Coronary artery (tissue), 2 donors: ENCODE data around the gene ADAMTS12.
"Not testable (repeated sequence)": the region's sequence is repeated elsewhere in the genome, so short reads cannot be mapped to it uniquely, and the experiment has no call there.

Source experiments
- DNase-seq: peaks from one replicate; pipeline ENCODE4 v3.0.0-alpha.2; 2017; ENCODE audit warnings: low spot score
- H3K27ac ChIP-seq, 2 donors: fragments of 200-600 bp; sonication (generic); one replicate each; pipeline ENCODE4 v1.5.1; 2016 to 2019
- H3K4me3 ChIP-seq: fragments of 200-600 bp; sonication (generic); 2 replicates; pipeline ENCODE4 v1.5.1; 2016; ENCODE audit warnings: mild to moderate bottlenecking, moderate library complexity
- TF ChIP-seq, protein P1 (sequence below): fragments of 200-600 bp; sonication (generic); IDR thresholded peaks from one replicate; pipeline ENCODE4 v1.5.1; 2019; ENCODE audit warnings: antibody characterized with exemption

The ADAMTS12 gene

GRCh38 chr5:33557605-33558004, 334.2 kb downstream of the ADAMTS12 start:
- TF ChIP-seq, protein P1, sequence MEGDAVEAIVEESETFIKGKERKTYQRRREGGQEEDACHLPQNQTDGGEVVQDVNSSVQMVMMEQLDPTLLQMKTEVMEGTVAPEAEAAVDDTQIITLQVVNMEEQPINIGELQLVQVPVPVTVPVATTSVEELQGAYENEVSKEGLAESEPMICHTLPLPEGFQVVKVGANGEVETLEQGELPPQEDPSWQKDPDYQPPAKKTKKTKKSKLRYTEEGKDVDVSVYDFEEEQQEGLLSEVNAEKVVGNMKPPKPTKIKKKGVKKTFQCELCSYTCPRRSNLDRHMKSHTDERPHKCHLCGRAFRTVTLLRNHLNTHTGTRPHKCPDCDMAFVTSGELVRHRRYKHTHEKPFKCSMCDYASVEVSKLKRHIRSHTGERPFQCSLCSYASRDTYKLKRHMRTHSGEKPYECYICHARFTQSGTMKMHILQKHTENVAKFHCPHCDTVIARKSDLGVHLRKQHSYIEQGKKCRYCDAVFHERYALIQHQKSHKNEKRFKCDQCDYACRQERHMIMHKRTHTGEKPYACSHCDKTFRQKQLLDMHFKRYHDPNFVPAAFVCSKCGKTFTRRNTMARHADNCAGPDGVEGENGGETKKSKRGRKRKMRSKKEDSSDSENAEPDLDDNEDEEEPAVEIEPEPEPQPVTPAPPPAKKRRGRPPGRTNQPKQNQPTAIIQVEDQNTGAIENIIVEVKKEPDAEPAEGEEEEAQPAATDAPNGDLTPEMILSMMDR = no peak
- Histone ChIP-seq H3K27ac (no peak overlapping the region), H3K4me3 (no peak overlapping the region)
- no peak for DNase-seq

- DNase-seq = no peak
- TF ChIP-seq, protein P1 = no peak
- Histone ChIP-seq H3K4me3 (no peak overlapping the region), H3K27ac (no peak overlapping the region)
Measured at GRCh38 chr5:33556330-33557328, 335.2 kb downstream of the ADAMTS12 start.

DNA sequence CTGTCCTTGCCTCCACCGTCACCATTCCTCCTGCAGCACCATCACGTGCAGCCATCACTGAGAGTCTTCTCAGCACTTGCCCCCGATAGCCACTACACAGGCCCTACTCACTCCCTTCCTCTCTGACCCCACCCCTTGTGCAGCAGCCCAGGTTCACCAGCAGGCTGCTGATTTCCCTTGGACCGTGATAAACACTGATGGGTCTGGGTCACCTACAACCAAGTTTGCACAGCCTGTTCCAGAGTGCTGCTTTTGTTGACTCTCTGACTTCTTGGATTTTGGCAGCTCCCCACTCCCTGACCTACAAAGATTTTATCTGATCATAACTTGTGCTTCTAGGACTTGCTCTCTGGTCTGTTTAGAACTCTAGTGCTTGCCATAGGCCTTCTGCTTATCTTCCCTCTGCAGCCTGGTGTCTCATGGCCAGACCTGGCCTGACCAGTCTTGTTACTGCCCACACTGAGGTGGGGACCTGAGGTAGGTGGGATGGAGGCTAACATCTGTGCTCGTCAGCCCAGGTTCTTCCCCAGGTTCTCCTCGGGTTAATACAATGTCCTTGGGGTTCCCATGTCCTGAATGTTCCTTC, 341.7 kb downstream of the ADAMTS12 start:
- TF ChIP-seq, protein P1 = no peak
- no peak overlapping the region for H3K4me3 ChIP-seq
- no peak overlapping the region for H3K27ac ChIP-seq
- DNase-seq = no peak

DNA sequence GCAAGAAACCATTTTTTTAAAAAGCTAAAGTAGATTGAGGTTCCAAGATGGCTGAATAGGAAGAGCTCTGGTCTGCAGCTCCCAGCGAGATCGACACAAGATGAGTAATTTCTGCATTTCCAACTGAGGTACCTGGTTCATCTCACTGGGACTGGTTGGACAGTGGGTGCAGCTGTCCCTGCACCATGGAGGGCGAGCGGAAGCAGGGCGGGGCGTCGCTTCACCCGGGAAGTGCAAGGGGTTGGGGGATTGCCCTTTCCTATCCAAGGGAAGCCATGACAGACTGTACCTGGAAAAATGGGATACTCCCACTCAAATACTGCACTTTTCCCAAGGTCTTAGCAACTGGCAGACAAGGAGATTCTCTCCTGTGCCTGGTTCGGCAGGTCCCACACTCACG, 352.0 kb downstream of the ADAMTS12 start:
- DNase-seq, H3K4me3 ChIP-seq, H3K27ac ChIP-seq: not testable (repeated sequence)

DNA sequence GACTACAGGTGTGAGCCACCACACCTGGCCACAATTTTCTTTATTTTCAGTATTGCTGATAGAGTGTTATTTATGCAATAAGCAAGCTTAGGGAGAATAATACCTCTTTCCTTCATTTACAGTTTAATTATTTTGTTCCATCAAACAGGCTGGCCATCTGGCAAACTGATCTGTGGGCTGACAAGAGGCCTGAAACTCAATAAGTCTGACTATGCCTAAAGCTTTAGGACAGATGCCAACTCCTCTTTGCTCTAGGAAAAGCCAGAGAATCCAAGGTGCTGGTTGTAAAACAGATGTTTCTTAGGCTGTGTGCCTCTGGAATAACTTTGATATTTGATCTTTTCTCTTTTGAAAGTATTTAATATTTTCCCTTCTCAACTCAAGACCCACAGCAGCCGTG, 352.6 kb downstream of the ADAMTS12 start:
- TF ChIP-seq, protein P1 = no peak
- H3K27ac ChIP-seq = no peak overlapping the region
- no peak for DNase-seq
- no peak overlapping the region for H3K4me3 ChIP-seq

GRCh38 chr5:33538201-33538600, 353.6 kb downstream of the ADAMTS12 start:
- no peak for DNase-seq
- no peak overlapping the region for H3K4me3 ChIP-seq
- H3K27ac ChIP-seq = no peak overlapping the region
- TF ChIP-seq, protein P1 = no peak

GRCh38 chr5:33537240-33537639, 354.6 kb downstream of the ADAMTS12 start:
- TF ChIP-seq, protein P1 = no peak
- DNase-seq = no peak
- no peak overlapping the region for H3K27ac ChIP-seq

More at GRCh38 chr5:33537240-33537639, 354.6 kb downstream of the ADAMTS12 start:
- H3K4me3 ChIP-seq = no peak overlapping the region
